ENCODE data around the gene ASL. TPM values are rescaled to one million over a fixed set of nuclear protein-coding genes. Genes with fewer than 3 reads are reported as not detected.
"Not testable (repeated sequence)": the region's sequence is repeated elsewhere in the genome, so short reads cannot be mapped to it uniquely, and the experiment has no call there.

ASL gene
- 29.7 TPM for total RNA-seq

GRCh38 chr7:66075590-66076461 lies at the start of gene ASL:
ASL (plus strand) TSS chr7:66075819; CDS start chr7:66076082, 263 bp downstream.
- ATAC-seq = peak; percentile 100

GRCh38 chr7:66028342-66028741 lies 47.3 kb upstream of the ASL start:
- not testable (repeated sequence) for ATAC-seq

- ATAC-seq = no peak
These were observed 41.9 kb upstream of the ASL start for GRCh38 chr7:66033471-66034385.

- not testable (repeated sequence) for ATAC-seq
These were observed 41.1 kb upstream of the ASL start for GRCh38 chr7:66034436-66035010.

DNA sequence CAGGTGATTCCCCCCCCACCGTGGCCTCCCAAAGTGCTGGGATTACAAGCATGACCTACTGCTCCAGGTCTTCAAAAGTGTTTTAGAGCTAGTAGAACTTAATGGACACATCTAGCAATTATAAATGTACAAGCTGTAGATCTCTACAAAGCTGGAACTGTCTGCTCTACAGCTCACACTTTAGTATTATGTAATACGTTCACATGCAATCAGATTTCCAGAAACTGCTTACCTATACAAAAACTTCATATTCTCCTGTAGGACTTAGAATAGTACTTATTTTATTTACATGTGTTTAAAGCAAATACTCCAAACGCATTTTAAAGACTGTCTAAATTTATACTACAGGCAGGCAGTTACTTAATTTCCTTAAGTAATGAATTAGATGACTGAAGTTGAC lies 39.2 kb upstream of the ASL start:
- no peak for ATAC-seq

DNA sequence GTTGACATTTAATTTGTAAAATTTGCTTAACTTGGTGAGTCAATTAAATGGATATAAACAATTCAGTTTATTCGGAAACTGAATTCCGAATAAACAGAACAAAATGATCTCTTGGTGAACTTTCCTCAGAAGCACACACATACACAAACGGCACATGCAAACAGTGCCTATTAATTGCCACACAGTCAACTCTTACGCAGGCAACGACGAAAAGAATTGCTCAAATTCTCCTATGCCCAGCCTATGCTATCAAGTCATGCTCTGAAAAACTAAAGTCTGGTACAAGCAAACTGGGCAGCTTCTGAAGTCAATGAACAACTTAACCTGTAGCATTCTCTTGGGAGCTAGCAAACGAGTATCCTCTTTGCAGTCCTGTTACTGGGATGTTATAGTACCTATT lies 38.8 kb upstream of the ASL start:
- no peak for ATAC-seq

- no peak for ATAC-seq
These were observed 36.4 kb upstream of the ASL start for GRCh38 chr7:66039094-66039670.

GRCh38 chr7:66043681-66044497 lies 31.7 kb upstream of the ASL start:
- ATAC-seq = peak; percentile 67

GRCh38 chr7:66044498-66044854 lies 31.1 kb upstream of the ASL start:
- ATAC-seq = not testable (repeated sequence)

- peak; percentile 64 for ATAC-seq
These were observed 28.2 kb upstream of the ASL start for GRCh38 chr7:66047426-66047825.

GRCh38 chr7:66049886-66050285 lies 25.7 kb upstream of the ASL start:
- not testable (repeated sequence) for ATAC-seq

DNA sequence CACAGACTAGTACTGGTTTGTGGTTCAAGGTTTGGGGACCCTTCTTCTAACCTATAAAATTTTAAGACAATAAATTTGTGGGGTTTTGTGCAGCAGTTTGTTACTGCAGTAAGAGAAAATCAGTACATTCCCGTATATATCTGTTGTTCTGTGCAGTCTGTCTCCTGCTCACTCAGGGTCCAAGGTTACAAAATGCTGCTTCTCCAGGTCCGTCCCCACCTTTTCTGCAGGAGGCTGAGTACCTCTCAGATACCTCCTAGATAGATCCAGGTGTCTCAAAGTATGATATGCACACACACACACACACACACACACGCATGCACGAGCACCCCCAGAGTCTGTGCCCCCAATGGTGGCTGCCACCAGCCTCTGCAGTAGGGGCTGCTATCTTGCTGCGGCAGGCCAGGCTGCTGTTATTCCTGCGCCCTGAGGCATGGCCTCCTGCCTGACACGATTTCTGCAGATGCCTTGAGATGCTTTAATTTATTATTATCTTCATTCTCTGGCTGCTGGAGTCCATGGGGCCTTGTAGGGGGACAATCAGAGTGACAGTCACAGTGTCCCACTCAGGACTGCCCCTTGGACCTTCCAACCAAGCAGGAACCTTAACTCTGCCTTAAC lies 25.2 kb upstream of the ASL start:
- ATAC-seq = no peak

- peak; percentile 76 for ATAC-seq
These were observed 24.6 kb upstream of the ASL start for GRCh38 chr7:66050990-66051448.

- ATAC-seq = no peak
These were observed 23.2 kb upstream of the ASL start for GRCh38 chr7:66052447-66052846.

DNA sequence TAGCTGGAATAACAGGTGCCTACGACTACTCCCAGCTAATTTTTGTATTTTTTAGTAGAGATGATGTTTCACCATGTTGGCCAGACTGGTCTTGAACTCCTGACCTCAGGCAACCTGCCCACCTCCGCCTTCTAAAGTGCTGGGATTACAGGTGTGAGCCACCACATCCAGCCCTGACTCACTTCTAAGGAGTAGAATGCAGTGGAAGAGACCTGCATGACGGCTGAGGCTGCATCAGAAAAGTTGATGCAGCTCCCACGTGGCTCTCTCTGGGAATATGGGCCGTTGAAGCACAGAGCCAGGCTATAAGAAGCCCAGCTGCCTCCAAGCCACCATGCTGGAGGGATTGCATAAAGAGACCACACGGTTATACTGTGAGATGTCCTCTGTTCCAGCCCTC lies 21.6 kb upstream of the ASL start:
- ATAC-seq = no peak

DNA sequence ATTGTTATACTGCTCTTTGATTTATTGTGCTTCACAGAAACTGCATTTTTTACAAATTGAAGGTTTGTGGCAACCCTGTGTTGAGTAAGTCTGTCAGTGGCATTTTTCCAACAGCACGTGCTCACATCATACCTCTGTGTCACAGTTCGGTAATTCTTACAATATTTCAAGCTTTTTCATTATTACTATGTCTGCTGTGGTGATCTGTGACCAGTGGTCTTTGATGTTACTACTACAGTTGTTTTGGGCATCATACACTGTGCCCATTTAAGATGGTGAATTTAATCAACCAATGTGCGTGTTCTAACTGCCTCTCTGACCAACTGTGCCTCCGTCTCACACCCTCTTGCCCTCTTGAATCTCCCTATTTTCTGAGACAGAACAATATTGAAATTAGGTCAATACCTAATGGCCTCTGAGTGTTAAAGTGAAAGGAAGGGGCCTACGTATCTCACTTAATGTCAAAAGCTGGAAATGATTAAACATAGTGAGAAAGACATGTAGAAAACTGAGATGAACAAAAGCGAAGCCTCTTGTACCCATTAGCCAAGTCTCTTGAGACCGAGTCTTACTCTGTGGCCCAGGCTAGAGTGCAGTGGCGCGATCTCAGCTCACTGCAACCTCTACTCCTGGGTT lies 20.2 kb upstream of the ASL start:
- no peak for ATAC-seq

- ATAC-seq = no peak
These were observed 14.8 kb upstream of the ASL start for GRCh38 chr7:66060796-66061195.

DNA sequence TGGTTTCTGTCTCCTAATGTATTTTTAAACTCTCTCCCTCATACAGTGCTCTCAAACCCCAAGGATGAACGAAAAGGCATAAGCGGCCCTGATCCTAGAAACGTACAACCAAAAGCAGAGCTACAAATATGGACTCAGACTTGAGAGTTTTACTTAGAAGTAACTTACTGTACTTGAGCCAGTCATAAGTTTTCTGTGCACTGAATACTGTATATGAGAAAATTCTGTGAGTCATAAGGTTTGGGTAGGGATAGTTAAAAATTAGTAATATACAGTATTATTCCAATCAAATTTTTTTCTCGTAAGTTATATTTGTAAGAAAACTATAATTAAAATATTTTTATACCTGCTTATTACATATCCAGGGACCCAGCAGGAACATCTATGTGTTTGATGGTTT lies 5.9 kb upstream of the ASL start:
- ATAC-seq = no peak

DNA sequence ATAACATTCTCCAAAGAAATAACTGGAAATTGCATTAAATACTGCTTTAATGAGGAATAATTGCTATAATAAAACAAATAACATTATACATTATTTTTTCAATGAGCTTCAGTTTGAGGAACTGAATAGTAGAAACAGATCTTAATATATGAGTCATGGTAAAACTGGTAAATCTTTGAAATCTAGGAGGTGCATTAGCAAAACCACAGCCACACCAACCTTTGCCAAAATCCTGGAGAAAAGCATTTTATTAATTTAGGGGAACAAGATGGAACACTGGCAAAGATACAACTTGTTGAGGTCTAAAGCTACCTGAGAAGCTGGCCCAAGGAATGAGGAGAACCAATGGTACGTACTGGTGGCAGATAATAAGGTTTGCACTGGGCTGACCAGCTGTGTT lies 5.4 kb upstream of the ASL start:
- no peak for ATAC-seq

- ATAC-seq = not testable (repeated sequence)
These were observed 3.4 kb upstream of the ASL start for GRCh38 chr7:66072208-66072607.

Measured in esophagus mucosa (tissue), 1 donor.